ENCODE results near the gene CTNND2.

DNA sequence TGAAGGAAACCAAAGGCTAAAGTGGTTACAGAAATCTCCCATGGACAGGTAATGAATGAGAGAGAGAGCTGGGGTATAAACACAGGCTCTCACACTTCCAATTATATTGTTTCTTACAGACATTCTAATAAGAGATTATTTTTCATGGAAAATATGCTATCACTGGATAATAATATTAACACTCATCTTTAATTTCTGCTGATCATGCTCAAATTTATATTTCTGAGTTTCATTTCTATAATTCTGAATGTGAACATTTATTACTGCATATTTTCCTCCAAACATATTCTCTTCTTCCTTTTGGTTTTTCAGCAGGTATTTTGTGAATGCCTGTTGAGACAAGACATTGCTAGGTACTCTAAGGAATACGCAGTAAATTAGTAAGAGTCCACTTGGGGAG lies 733.0 kb downstream of the CTNND2 start:
- TF ChIP-seq, protein P1, sequence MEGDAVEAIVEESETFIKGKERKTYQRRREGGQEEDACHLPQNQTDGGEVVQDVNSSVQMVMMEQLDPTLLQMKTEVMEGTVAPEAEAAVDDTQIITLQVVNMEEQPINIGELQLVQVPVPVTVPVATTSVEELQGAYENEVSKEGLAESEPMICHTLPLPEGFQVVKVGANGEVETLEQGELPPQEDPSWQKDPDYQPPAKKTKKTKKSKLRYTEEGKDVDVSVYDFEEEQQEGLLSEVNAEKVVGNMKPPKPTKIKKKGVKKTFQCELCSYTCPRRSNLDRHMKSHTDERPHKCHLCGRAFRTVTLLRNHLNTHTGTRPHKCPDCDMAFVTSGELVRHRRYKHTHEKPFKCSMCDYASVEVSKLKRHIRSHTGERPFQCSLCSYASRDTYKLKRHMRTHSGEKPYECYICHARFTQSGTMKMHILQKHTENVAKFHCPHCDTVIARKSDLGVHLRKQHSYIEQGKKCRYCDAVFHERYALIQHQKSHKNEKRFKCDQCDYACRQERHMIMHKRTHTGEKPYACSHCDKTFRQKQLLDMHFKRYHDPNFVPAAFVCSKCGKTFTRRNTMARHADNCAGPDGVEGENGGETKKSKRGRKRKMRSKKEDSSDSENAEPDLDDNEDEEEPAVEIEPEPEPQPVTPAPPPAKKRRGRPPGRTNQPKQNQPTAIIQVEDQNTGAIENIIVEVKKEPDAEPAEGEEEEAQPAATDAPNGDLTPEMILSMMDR (IDR thresholded peaks at IDR 0.05 in 4 of 5, conservative IDR thresholded peaks at IDR 0.05 in 1 of 5): no peak
- TF ChIP-seq POLR2A (IDR thresholded peaks at IDR 0.05): no peak
